NOMO-1 treated with DMSO at 0.1 percent for 48 hours (cell line): ENCODE data around the gene CDC42BPG.
"Not testable (repeated sequence)": the region's sequence is repeated elsewhere in the genome, so short reads cannot be mapped to it uniquely, and the experiment has no call there.

ENCODE experiments used
- DNase-seq: peaks from one replicate; lab custom pipeline; 2025; ENCODE audit not compliant: unreplicated experiment; lab: John Stamatoyannopoulos, UW

Gene CDC42BPG

DNA sequence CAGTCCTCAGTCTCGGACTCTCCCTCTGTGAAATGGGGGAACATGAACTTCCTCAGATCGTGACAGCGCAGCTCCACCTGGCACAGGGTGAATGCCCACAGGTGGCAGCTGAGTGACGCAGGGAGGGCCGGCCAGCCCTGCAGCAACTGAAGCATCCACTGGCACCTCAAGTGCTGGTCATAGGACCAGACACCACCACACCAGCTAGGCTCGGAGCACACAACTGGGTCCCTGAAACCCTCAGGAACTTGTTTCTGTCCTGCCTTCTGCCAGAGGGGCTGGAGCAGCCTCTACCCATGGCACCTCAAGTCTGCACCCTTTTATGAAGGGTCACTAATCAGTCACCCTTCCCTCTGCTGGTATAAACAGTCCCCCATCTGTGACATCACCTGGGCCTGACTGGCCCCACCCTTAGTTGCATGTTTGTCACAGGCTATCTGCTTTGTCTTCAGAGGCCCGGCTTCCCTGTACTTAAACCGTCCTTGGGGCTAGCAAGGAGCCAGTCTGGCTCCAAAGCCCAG is 7.4 kb upstream of the CDC42BPG start:
- no peak for DNase-seq

DNA sequence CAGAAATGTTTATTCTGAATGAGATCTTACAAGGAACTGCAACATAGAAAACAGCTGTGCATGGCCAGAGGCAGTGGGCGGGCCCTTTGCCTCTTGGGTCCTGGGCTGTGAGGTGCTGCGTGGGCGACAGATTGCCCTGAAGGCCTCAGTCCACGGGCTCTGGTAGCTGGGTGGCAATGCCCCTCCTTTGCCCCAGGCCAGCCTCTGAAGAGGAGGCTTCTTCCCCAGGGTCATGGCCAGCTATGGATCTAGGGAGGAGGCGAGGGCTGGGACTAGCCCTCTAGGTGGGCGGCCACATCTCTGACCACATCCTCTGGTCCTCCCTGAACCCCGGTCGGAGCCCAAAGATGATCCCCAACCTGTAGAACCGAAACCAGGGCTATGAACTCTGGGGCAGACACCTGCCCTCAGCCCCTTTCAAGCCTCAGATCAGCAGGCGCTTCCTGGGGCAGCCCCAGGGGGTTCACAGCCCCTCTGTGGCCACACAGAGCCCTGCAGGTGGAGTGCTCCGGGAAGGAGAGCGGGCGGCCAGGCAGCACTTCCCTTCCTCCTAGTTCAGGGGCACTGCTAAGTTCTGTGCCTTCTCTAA is 6.6 kb upstream of the CDC42BPG start:
- DNase-seq: no peak

DNA sequence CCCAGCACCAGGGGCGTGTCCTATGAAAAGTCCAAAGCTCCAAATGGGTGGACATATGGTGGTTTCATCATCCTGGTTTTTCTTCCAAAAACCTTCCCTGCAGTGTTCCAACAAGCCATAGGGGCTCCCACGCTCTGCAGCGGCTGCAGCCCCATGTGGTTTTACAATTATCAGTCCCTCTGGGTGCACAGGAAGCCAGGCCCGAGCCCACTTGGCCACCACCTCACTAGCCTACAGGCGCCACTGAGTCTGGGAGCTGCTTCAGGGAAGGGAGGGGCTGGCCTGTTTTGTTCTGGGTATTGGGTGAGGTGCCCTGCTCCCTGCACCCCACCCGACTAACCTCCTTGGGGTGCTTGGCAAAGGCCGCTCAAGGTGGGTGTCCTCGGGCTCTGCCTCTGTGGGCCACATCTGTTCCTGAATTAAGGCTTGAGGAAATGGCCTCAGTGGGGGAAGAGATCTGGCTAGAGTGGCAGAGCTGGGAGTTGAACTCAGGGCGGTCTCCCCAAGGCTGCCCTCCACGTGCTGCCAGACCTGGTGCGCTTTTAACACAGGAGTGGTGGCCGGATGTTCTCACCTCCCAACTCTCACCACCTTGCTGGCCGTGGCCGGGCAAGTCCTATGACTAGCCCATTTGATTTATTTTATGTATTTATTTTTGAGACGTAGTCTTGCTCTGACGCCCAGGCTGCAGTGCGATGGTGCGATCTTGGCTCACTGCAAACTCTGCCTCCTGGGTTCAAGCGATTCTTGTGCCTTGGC is 5.3 kb upstream of the CDC42BPG start:
- DNase-seq: no peak

DNA sequence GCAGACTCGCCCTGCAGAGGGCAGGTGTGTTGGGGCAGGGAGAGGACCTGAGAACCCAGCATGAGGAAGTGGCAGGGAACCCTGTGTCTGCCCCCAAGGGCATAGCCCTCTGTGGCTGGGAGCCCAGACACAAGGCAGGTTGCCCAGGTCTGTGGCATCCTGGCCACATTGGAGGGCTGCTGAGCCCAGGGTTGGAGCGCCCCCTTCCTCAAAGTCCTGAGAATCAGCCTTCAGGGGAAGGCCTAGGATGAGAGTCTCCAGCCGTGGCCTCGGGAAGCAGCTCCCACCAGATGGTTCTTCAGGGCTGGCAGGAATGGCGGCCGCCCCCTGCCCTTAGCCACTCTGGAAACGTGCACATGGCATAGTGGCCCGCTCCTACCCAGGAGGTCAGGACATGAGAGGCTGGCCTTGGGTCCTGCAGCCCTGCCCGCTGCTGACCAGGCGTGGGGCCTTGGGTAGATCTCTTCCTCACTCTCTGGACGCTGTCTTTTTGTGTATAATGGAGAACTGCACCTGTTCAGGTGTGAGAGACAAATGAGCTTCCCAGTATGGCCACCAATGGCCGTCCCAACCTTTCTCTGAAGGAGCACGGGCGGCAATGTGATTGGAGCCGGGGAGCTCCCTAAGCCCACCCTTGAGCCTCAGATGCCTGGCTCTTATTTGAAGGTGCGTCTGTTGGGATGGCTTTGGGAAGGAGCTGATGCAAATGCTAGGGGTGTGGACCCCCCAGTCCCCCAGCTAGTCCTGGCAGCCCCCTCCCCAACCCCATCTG is 4.6 kb upstream of the CDC42BPG start:
- DNase-seq: no peak

DNA sequence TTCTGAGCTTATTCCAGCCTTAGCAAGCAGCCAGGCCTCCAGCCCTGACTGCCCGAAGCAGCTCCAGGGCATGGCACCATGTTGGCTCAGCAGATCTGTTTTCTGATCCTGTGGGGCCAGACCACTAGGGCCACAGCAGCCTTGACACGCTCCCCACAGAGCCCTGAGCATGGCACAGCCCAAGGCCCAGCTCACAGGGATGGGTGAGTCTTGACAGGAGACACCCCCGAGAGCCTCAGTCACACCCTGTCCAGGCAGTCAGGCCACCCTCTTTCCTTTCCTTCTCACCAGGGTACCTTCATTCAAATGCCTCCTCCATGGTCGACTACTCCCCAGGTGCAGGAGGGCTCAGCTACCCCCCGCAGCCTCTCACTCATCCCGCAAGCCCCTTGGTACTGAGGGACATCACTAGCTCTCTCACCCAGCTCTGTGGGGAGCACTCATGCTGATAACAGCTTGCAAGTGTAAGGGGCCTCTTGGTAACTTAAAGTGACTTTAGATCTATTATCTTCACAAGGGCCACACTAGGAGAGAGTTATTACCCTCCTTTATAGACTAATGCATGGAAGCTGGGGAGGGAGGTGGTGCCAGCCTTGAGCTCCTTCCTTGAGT is 3.9 kb upstream of the CDC42BPG start:
- no peak for DNase-seq

DNA sequence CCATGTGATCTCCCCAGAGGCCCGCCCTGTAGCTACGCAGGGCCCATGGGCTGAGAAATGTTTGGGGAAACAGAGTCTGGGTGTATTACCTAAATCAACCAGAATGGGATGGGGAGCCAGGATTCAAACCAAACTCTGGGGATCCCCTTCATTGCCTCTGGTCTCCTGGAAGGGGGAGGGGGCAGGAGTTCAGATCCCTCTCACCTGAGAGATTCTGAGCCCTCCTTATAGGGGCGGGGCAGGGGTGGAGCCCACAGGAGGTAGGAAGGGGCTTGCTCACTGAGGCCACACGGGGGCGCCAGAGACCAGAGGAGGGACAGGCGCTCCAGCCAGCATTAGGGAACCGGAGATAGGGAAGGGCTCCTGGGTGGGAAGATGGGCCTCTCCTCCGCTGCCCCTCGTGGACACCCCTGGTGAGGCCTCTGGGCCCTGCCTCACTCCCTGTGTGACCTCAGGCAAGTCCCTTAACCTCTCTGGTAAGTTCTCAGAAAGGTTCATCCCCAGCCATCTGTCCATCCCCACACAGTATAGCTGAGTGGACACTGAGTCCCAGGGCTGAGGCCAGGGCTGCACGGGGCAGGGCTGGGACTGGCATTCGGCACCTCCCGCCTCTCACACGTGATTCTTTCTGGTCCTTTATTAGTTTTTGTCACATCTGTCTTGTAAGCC is 2.7 kb upstream of the CDC42BPG start:
- DNase-seq: peak; percentile 92

DNA sequence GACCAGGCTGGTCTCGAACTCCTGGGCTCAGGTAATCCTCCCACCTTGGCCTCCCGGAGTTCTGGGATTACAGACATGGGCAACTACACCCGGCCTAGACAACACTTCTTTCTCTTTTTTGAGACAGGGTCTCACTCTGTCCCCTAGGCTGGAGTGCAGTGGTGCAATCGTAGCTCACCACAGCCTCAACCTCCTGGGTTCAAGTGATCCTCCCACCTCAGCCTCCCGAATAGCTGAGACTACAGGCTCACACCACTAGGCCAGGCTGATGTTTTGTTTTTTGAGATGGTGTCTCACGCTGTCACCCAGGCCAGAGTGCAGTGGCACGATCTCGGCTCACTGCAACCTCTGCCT is 1.3 kb upstream of the CDC42BPG start:
- not testable (repeated sequence) for DNase-seq

DNA sequence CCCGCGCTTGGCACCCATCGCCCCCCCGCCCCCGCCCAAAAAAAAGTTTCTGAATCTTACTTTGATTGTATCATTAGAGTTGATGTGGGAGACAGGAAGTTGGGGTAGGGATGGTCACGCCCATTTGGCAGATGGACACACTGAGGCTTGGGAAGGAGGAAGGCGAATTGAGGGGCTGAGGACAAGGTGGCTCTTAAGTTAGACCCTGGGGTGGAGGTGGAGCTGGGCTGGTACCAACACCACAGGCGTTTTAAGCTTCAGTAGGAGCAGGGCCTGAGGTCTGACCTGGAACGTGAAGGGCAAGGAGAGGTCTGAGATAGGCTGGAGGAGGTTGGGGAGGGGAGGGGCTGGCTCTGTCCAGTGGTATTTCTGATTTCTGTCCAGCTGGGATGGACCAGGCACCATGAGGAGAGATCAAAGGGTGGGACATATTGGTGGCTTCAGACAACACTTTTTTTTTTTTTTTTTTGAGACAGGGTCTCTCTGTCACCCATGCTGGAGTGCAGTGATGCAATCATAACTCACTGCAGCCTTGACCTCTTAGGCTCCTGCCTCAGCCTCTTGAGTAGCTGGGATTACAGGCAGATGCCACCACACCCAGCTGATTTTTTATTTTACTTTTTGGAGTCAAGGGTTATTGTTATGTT is 799 bp upstream of the CDC42BPG start:
- DNase-seq: no peak

DNA sequence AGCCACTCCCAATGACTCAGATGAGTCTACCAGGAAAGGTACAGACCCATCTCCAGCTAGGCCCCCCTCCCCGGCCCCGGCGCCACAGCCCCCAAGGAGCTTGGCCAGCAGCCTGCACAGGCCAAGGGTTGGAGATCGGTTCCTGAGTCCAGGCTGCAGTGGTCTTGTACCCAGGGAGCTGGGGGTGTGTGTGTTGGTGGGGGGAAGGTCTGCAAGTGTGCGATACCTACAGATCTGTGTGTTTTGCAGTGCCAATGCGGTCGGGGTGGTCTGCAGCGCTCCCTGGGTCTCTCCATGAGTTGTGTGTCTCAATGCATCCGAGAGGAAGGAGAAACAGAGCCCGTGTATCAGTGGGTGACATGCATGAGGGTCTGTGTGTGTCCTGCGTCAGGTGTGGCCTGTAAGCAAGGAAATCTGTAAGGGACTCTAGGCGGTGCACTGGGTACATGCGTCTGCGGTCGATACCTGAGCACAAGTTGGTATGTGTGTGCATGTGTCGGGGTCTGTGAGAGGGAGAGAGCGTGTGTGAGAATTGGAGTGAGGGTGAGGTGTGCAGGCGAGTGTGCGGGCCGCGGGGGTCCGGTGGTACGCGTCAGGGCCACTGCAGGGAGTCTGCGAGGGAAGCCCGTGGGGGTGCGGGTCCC is 645 bp downstream of the CDC42BPG start:
- no peak for DNase-seq

DNA sequence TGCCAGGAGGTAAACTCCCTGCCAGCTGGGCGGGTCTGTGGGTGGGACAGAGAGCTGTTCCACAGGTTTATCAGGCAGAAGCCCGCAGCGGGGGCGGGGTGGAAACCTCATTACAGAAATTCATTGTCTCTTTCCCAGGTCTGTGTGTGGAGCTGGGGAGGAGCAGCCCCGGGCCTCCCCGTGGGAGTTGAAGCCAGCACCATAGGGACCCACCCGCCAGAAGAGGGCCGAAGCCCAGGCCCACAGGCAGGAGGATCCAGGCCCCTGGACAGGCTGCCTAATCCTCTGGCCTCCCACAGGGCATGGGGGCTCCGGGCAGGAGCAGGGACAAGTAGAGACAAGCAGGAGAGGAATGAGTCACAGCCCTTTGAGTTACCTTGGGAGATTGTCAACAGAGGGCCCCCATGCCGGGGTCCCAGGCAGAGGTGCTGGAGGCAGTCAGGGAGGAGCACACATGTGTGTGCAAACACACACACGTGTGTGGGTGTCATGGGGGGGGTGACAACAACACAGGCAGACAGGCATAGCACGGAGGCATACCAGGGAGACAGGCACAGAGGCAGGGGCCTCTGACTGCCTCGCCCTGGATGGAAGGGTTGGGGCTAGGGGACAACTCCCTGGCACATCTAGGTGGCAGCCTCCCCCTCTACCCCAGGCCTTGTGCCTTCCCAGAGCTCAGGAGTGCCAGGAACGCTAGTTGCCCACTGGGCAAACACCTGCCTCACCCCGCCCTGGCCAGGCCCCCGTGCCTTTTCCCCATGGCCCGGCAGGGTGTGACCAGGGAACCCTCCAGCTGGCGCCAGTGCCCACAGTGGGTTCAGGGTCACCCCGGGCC is 1.4 kb downstream of the CDC42BPG start:
- no peak for DNase-seq

DNA sequence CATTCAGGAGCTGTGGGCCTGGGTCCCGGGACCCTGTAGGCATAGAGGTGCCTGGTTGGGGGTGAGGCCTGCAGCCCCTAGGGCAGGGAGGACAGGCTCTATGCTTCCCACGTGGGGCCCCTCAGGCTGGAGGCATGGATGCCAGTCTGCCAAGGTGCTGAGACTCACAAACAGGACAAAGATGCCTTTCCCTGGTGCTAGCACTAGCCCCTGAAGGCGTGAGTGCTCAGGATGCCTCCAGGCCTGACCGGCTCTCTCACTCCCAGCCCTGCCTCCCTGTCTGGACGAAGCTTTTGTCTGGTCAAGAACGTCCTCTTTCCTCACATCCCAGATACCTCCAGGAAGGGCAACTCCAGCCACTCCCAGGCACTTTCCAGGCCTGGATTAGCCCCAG is 2.1 kb downstream of the CDC42BPG start:
- DNase-seq: no peak

DNA sequence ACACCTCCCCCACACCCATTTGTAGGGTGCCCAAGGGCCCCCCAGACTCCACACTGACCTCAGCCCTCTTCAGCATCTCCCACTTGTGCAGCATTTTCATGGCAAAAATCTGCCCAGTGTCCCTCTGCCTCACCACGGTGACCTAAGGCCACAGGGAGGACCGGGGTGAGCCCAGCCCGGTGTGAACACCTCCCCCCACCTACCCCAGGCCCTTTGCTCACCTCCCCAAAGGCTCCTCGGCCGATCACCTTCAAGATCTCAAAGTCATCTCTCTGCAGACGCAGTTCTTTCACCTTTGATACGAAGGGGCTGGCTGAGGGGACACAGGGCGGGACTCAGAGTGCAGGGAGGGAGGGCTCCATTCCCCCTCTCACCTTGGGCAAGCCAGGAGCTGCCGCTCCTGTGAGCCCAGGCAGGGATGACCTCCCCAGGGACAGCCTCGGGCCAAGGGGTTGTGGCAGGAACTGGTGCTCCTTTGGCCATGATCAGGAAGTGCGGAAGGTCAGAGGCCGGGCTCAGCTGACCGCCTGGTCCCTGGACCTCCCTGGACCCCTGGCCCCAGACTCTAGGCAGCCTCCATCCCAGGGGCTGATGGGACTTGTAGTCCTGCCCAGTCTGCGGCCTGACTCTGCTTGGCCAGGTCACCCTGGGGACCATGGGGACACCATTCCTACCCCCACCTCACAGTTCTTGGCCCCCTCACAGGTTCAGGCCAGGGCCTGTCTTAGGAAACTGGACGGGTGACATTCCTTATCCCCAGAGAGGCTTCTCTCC is 2.7 kb downstream of the CDC42BPG start:
- no peak for DNase-seq

DNA sequence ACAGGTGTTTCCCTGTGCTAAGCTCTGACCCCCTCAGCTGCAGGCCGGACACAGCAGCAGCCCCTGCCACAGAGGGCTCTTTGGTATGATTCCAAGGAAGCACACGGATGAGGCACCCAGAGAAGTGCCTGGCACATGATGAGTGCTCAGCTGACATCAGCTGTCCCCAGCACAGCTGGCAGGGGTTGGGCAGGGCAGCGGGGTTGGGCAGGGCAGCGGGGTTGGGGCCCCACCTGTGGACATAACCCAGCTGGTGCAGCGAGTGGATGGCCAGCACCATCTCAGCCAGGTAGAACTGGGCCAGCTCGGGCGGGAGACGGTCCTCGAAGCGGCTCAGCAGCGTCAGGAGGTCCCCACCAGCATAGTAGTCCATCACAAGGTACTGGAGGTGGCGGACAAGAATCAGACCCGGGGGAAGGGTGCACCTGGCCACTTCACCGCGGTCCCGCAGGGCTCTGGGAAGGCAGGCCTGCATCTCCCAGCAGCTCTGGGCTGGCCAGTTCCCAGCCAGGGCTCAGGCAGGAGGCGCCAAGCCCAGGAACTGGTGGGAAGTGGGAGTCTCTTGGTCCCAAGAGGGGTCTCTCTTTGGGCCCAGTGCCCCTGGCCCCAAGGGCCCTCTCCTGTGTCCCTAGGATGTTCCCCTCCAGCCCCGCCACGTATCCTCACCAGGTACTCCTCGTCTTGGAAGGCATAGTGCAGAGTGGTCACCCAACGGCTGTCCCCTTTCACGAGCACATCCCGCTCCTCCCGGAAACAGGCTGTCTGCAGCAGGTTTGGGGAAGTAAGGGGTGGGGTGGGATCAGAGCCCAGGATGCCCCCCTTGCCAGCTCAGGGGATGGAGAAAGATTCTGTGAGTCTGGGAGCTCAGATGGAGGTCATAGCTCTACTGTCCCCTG is 4.3 kb downstream of the CDC42BPG start:
- no peak for DNase-seq

DNA sequence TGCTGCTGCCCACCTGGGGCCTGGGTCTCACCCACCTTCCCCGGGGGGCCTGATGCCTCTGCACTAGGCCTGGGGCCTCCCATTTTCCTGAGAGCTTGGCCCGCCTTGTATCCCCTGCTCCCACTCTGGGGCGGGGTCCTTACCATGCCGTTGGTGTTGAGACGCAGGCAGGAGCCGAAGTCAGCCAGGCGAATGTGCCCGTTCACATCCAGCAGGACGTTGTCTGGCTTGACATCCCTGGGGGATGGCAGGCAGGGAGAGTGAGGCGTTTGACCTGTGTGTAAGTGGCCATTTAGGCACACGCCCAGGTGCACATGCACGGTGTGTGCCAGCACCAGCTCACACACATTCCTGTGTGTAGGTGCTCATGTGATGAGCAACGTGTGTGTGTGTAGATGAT is 5.1 kb downstream of the CDC42BPG start:
- DNase-seq: no peak

DNA sequence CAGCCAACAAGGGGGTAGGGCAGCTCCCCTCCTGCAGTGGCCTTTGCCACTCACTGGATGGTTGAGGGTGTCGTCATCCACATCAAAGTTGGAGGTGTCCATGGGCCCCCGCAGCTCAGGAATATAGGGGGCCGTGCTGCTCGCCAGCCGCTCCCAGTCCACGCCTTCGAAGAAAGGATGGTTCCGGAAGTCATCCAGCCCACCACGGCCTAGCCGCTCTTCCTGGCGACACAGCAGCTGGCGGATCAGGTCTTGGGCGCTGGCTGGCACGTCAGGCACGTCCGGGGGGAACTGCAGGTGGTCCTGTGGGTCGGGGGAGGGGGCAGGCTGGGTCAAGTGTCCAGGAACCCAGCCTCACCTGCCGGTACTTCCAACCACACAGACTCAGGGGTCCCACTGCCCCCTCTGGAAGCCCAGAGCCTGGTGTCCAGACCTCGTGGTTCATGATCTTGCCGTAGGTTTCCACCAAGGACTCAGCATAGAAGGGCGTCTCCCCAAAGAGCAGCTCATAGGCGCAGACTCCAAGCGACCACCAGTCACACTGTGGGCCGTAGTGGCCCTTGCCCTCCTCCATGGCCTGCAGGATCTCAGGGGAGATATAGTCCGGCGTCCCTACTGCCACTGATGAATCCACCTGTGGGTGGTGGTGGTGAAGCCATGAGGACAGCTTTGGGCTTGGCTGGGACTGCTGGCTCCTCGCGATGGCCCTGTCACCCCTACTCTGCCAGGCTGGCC is 5.7 kb downstream of the CDC42BPG start:
- no peak for DNase-seq

DNA sequence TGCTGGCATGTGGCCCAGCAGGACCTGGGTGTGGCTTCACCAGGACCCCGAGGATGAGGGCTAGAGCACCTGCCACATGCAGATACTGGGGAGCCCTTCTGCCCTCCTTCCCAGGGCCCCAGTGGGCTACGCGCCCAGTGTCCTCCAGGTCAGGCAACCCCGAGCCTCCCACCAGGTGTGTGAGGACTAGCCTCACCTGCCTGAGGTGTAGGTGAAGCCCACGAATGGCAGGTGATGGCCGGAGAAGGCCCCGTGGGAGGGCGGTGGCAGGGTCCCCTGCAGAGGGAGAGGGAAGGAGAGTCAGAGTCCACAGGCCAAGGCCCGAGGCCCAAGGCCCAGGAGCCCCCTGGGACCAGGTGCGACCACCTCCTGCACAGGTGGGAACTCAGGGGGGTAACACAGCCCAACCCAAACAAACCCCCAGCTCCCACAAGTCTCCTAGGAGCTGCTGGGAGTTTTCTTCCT is 6.5 kb downstream of the CDC42BPG start:
- DNase-seq: no peak
